Measurements from ENCODE around the gene GDAP2. TPM values are rescaled to one million over a fixed set of nuclear protein-coding genes. Genes with fewer than 3 reads are reported as not detected.

The GDAP2 gene
- total RNA-seq, 1 donor from 2014 or later, result 21.5 TPM

- no peak for DNase-seq (ENCODE audit: low spot score)
- H3K4me1 Mint-ChIP-seq (ENCODE audit: unreplicated experiment), result peaks cover 24% of the 10 kb centered on the region
- H3K36me3 Mint-ChIP-seq (ENCODE audit: low read depth, unreplicated experiment), result peaks cover 4% of the 10 kb centered on the region
- no peak overlapping the region for H3K27ac Mint-ChIP-seq (ENCODE audit: unreplicated experiment)
- TF ChIP-seq CTCF (IDR thresholded peaks at IDR 0.05; ENCODE audit: unreplicated experiment), result no peak
- no peaks in the 10 kb centered on the region for H3K9me3 Mint-ChIP-seq (ENCODE audit: unreplicated experiment)
- peaks cover 9% of the 10 kb centered on the region for H3K27me3 Mint-ChIP-seq (ENCODE audit: unreplicated experiment)
- H3K4me3 Mint-ChIP-seq (ENCODE audit: unreplicated experiment), result no peak overlapping the region
Observed at GRCh38 chr1:117933769-117934168, 4.3 kb upstream of the GDAP2 start.

GRCh38 chr1:117932576-117932975 lies 3.2 kb upstream of the GDAP2 start:
- no peak for TF ChIP-seq CTCF (IDR thresholded peaks at IDR 0.05; ENCODE audit: unreplicated experiment)
- no peak for DNase-seq (ENCODE audit: low spot score)
- Mint-ChIP-seq H3K4me1 (ENCODE audit: unreplicated experiment) (peaks cover 30% of the 10 kb centered on the region), H3K27me3 (ENCODE audit: unreplicated experiment) (peaks cover 12% of the 10 kb centered on the region), H3K27ac (ENCODE audit: unreplicated experiment) (no peak overlapping the region), H3K36me3 (ENCODE audit: low read depth, unreplicated experiment) (no peaks in the 10 kb centered on the region), H3K4me3 (ENCODE audit: unreplicated experiment) (no peak overlapping the region), H3K9me3 (ENCODE audit: unreplicated experiment) (no peaks in the 10 kb centered on the region)

- Mint-ChIP-seq H3K9me3 (ENCODE audit: unreplicated experiment) (no peaks in the 10 kb centered on the region), H3K27ac (ENCODE audit: unreplicated experiment) (peak overlapping the region; percentile 86), H3K36me3 (ENCODE audit: low read depth, unreplicated experiment) (no peaks in the 10 kb centered on the region), H3K27me3 (ENCODE audit: unreplicated experiment) (peaks cover 14% of the 10 kb centered on the region), H3K4me1 (ENCODE audit: unreplicated experiment) (peaks cover 30% of the 10 kb centered on the region), H3K4me3 (ENCODE audit: unreplicated experiment) (peak overlapping the region; percentile 99)
- DNase-seq (ENCODE audit: low spot score), result no peak
- TF ChIP-seq CTCF (IDR thresholded peaks at IDR 0.05; ENCODE audit: unreplicated experiment), result no peak
Observed at GRCh38 chr1:117930484-117930883, 1.1 kb upstream of the GDAP2 start.

GRCh38 chr1:117930173-117930447 lies 689 bp upstream of the GDAP2 start:
- Mint-ChIP-seq H3K4me3 (ENCODE audit: unreplicated experiment) (peak overlapping the region; percentile 99), H3K4me1 (ENCODE audit: unreplicated experiment) (peaks cover 30% of the 10 kb centered on the region), H3K36me3 (ENCODE audit: low read depth, unreplicated experiment) (no peaks in the 10 kb centered on the region), H3K9me3 (ENCODE audit: unreplicated experiment) (no peaks in the 10 kb centered on the region), H3K27ac (ENCODE audit: unreplicated experiment) (peak overlapping the region; percentile 86), H3K27me3 (ENCODE audit: unreplicated experiment) (peaks cover 14% of the 10 kb centered on the region)
- no peak for TF ChIP-seq CTCF (IDR thresholded peaks at IDR 0.05; ENCODE audit: unreplicated experiment)
- DNase-seq (ENCODE audit: low spot score), result no peak

- H3K27ac Mint-ChIP-seq (ENCODE audit: unreplicated experiment), result peak overlapping the region; percentile 86
Observed at GRCh38 chr1:117928881-117929342, 509 bp downstream of the GDAP2 start.

More at GRCh38 chr1:117928881-117929342, 509 bp downstream of the GDAP2 start:
- DNase-seq (ENCODE audit: low spot score), result peak; percentile 58
- H3K4me3 Mint-ChIP-seq (ENCODE audit: unreplicated experiment), result peak overlapping the region; percentile 99
- peaks cover 30% of the 10 kb centered on the region for H3K4me1 Mint-ChIP-seq (ENCODE audit: unreplicated experiment)
- H3K27me3 Mint-ChIP-seq (ENCODE audit: unreplicated experiment), result peaks cover 15% of the 10 kb centered on the region
- no peaks in the 10 kb centered on the region for H3K9me3 Mint-ChIP-seq (ENCODE audit: unreplicated experiment)
- no peak for TF ChIP-seq CTCF (IDR thresholded peaks at IDR 0.05; ENCODE audit: unreplicated experiment)
- peaks cover 5% of the 10 kb centered on the region for H3K36me3 Mint-ChIP-seq (ENCODE audit: low read depth, unreplicated experiment)

All from endothelial cell (in vitro differentiated cells).